GM19455 (cell line): ENCODE data around the gene LCN1.
"Not testable (repeated sequence)": the region's sequence is repeated elsewhere in the genome, so short reads cannot be mapped to it uniquely, and the experiment has no call there.

Experiments used
- ATAC-seq: cut with Tn5 transposase; IDR thresholded peaks from one replicate; pipeline ENCODE4 v1.9.1; 2021; ENCODE audit not compliant: unreplicated experiment

LCN1 gene

DNA sequence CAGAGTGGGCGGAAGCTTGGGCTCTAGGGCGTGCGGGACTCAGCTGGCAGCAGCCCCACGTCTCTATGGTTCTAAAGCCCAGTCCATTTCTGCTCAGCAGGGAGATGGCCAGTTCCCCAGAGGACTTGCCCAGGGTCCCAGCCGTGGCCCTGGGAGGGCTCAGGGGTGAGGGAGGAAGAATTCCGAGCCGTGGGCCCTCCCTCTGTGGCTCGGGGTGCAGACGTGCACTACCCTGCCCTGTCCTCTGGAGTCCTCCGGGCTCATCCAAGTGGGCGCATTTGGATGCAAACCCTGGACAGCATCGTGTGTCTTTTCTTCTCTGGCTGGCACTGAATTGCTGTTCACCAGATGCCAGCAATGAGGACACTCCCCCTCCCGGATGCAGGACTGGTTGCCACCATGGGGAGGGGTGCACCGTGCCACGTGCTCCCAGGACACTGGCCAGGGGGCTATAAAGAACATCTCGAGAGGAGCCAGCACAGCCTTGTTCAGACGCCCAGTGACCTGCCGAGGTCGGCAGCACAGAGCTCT, 24.5 kb downstream of the LCN1 start, which contains the start of gene OBP2A:
TSS of gene OBP2A (plus strand) at position 481 of the 531 bp plus-strand sequence. CDS start 55 bp downstream, outside the sequence.
- ATAC-seq, result not testable (repeated sequence)

DNA sequence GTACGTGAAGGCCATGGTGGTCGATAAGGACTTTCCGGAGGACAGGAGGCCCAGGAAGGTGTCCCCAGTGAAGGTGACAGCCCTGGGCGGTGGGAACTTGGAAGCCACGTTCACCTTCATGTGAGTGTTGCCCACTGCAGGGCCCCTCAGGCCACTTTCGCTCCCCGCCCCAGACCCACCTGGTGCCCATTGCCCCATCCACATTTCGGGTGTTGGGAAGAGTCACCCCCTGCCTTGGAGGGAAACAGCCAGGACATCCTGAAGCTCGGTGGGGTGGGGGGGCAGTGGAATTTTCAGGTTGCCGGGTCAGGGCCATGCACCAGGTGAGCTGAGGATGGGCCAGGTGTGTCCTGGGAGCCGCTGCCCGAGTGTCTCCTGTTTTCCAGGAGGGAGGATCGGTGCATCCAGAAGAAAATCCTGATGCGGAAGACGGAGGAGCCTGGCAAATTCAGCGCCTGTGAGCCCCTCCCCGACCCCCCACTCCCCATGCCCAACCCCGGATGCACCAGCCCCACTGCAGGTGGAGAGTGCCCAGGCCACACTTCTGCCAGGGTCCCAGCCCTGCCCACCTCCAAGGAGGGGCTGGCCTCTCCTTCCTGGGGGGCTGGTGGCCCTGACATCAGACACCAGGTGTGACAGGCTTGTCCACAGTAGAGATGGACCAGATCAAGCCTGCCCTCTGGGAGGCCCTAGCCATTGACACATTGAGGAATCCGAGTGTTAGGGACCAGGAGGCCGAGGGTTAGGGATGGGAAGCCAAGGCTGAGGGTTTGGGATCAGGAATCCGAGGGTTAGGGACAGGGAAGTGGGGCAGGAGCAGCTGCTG, 25.8 kb downstream of the LCN1 start:
- not testable (repeated sequence) for ATAC-seq

DNA sequence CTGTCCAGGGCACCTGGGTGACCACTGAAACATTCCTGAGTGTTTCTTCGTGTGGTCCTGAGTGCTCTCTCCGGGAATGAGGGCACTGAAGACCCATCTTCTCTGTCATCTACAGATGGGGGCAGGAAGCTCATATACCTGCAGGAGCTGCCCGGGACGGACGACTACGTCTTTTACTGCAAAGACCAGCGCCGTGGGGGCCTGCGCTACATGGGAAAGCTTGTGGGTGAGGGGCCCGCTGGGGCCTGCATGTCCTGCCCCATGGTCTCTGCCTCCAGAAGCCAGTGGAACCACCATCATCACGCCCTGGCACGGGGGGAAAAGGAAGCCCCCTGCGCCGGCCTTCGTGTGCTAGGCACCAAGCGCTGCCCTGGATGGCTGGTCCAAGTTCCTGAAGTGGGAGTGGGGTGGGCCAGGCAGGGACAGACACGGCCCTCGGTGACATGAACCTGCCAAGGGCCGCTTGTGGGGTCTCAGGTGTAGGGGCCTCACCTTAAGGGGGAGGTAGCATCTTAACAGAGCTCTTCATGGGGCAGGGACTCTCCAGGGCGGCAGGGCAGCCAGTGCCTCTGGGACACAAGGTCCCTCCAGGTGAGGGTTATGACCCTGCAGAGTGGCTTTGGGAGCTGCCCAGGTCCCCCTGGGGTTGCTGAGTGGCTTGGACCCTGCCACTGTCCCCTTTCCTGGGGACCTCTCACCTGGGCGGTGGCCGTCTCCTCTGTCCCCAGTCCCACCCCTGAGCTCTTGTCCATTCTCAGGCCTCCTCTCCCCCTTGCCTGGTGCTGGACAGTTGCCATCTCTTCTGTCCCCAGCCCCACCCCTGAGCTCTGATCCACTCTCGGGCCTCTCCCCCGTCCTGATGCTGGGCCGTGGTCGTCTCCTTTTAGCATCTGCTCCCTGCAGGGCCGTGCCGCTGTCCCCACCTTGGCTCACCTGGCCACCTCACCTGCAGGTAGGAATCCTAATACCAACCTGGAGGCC, 26.8 kb downstream of the LCN1 start:
- no peak for ATAC-seq

DNA sequence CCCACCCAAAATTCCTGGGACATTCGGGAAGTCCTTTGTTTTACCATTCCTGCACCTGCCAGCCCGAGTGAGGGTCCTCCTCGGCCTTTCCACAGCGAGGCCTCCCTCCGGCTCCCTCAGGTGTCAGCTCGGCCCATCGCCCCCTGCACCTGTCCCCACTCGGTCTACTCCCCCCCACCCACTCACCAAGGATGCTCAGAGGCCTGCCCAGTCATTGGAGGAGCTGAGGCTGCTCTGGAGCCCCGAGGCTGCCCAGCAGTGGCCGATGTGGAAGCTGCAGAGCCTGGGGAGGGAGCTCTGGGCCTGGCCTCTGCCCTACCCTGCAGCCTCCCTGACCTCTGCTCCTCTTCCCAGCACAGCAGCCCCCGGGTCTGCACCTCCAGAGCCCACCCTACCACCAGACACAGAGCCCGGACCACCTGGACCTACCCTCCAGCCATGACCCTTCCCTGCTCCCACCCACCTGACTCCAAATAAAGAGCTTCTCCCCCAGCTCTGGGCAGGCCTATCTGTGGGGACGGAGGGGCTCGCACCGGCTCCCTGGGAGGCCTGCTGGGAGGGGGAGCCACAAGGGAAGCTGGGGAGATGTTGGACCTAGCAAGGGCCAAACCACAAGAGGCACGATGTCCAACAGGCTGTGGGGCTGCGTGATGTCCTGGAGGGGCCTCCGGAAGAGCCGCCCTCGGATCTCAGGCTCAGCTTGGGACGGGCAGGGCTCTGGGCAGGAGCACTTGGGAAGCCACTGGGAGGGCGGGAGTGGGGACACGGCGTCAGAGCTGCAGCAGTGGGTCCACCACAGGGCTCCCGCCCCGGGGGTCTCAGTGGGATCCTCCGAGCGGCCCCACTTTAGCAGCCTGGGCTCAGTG, 28.5 kb downstream of the LCN1 start:
- ATAC-seq, result not testable (repeated sequence)

DNA sequence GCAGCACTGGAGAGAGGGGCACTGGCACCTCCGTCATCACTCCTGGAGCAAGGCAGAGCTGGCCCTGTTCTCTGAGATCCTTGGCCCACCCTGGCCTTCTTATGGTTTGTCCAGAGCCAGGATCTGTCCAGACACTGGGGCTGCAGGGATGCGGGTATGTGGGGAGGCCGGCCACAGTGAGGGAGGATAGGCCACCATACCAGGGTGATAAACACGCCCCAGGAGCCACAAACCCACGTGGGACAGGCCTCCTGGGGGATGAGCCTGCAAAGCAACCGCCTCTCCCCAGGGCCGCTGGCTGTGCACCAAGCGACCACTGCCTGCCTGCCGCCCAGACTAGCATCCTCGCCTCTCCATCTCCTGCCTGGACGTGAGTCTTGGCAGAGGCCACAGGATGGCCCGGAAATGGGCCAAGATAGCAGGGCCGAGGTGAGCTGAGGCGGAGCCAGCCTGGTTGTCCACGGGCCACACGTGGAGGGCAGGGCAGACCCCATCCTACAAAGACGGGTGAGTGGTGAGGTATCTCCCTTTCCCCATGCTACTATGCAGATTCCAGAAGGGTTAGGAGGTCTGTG, 29.2 kb downstream of the LCN1 start:
- no peak for ATAC-seq

DNA sequence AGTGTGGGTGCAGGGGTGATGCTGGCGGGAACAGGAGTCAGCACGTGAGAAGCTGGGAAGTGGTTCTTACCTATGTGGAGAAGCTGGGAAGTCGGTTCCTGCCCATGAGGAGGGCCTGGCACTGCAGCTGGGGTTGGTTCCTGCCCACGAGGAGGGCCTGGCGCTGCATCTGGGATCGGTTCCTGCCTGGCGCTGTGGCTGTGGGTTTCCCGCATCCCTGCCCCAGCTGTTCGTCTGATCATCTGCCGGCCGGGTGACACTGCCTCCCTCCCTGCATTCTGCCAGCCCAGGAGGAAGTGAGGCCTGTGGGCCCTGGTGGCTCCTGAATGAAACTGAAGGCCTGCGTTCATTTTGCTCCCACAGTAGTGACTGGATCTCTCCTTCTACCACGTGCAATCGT, 29.8 kb downstream of the LCN1 start:
- ATAC-seq, result no peak

DNA sequence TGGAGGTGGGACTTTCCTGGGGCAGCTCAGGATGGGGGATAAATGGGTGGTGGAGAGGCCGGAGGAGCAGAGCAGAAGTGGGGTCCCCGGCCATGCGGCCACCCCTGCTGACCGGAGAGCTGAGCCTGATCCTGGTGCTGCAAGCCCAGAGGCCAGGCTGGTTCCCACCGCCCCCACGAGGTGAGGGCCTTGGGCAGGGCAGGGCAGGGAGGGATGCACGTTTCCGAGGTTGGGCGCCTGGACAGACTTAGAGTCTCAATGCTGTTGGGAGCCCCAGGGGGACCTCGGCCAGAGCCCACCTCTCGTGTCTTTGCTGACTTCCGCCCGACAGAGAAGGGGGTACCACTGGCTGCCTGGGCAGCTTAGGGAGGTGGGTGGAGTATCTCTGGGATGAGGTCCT, 30.2 kb downstream of the LCN1 start:
- ATAC-seq, result no peak

DNA sequence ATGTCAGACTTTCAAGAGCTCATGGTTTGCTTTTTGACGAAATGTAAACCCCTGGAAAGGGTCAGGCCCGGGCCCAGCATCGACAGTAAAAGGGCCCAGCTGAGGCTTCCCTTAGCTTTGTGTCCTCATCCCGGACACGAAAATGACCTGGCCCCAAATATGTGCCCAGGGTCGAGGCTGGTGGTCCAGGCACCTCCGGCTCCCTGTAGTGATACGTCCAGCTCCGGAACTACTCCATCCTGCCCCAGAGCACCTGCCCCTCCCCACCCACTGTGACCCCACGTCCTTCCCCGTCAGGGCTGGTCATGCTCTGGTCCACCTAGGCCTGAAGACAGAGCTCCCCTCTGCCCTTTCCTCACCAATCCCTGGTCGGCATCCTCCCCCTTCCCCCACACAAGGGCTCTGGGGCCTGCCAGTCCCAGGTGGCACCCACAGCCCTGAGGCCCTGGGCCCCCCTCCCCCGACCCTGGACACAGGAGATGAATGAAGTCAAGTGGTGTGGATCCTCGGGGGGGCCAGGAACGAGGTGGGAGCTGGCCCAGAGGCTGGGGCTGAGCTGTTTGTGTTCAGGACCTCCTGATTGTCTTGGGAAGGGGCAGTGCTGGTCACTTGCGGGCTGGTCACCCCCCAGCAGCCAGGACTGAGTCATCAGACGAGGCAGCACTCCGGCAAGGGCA, 30.9 kb downstream of the LCN1 start:
- no peak for ATAC-seq

DNA sequence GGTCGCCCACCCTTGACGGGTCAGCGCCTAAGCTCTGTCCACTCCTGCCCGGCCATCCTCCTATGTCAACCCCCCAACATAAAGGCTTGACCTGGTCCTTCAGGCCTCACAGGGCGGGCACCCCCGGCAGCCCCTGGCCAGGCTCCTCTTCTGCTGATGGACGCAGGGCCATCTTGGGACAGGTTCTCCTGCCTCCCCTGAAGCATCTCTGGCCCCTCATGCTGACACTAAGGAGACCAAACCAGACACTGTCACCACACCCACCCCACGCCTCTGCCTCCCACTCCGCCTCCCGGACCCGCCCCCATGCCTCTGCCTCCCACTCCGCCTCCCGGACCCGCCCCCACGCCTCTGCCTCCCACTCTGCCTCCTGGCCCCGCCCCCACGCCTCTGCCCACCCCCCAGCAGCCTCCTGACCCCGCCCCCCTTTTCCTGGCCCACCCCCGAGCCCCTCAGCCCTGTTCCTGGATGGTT, 31.5 kb downstream of the LCN1 start:
- ATAC-seq, result no peak

DNA sequence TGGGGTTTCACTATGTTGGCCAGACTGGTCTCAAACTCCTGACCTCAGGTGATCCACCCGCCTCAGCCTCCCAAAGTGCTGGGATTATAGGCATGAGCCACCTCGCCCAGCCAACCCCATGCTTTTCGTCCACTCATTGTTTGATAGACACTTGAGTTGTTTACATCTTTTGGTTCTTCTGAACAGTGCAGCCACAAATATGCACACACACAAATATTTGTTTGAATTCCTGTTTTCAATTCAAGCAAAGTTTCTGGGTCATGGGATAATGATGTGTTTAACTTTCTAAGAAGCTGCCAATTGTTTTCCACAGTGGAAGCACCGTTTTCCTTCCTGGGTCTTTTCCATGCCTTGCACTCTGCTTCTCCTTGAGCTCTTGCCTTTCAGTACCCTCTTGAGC, 33.5 kb downstream of the LCN1 start:
- ATAC-seq, result no peak

DNA sequence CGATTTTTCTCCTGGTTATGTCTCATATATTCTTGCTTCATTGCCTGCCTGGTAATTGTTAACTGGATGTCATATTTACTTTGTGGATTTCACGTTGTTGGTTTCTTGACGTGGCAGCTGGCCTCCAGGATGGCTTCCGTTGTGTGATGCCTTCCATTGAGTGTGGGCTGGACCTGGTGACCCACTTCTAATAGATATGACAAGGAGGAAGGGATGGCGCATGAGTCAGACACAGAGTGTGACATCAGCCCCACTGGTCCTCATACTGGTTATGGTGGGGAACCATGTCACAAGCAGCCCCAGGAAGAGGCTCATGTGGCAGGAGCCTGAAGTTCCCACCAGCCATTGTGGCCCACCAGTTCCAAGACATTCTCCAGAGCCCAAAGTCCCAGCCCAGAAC, 34.0 kb downstream of the LCN1 start:
- ATAC-seq, result no peak

DNA sequence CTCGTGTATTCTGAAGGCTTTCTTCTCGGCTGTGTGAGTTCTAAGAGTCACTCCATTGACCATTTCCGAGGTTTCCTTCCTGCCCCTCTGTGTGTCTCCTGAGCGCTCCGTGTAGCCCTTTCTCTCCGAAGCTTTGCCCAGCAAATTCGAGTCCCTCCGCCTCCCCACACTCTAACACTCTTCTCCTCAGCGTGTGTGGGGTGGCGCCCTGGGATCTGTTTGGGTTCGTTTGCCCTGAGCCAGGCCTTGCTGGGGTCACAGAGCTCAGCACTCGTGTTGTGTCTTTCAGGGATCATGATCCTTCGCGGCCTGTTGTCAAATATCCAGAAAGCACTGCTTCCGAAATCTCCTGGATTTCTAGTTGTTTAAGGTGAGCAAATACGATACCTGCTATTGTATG, 34.7 kb downstream of the LCN1 start:
- ATAC-seq, result no peak

DNA sequence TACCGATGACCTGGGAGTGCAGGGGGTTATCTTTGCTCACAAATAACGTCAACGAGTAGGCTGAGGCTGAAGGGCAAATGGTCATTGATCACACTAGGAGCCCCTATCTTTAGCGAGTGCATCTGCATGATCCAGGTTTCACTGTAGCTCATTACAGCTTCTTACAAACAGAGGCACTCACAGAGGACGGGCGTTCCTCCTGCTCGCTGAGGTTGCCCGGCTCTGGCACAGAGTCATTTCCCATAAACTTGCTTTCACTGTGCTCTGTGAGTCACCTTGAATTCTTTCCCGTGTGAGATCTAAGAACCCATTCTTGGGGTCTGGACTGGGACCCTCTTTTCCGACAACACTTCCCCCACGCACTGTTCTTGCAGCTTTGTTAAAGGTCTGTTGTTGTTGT, 38.4 kb downstream of the LCN1 start:
- no peak for ATAC-seq

DNA sequence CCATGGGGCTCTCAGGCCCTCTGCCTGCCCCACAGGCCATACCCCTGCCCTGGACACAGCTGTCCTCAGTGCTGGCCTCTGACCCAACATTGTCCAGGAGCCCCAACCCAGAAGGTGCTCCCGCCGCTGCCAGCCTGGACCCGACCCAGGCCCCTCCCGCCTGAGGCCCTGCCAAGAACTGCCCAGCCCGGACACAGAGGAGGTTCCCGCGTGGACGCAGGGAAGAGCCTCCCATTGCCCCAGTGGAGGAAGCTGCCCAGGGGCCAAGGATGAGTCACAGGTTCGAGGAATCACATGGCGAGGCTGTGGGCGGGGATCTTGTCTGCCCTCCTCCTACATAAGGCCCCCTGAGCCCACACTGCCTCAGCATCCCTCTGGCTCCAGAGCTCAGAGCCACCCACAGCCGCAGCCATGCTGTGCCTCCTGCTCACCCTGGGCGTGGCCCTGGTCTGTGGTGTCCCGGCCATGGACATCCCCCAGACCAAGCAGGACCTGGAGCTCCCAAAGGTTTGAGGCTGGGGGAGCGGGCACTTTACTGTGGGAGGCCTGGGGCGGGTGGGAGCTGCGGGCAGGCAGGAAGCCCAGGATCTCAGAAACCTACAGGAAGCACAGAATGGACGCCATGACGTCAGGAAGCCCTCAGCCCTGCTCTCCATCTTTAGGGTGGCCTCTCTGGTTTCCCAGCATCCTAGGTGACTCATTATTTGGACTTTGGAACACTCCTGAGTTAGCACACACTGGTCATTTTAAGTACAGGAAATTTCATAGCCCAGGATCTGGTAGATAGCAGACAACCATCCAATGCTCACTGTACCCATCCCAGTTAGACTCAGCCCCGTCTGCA, 40.4 kb downstream of the LCN1 start, which contains the start of gene PAEP:
TSS of gene PAEP (plus strand) at position 366 of the 844 bp plus-strand sequence.
- no peak for ATAC-seq

DNA sequence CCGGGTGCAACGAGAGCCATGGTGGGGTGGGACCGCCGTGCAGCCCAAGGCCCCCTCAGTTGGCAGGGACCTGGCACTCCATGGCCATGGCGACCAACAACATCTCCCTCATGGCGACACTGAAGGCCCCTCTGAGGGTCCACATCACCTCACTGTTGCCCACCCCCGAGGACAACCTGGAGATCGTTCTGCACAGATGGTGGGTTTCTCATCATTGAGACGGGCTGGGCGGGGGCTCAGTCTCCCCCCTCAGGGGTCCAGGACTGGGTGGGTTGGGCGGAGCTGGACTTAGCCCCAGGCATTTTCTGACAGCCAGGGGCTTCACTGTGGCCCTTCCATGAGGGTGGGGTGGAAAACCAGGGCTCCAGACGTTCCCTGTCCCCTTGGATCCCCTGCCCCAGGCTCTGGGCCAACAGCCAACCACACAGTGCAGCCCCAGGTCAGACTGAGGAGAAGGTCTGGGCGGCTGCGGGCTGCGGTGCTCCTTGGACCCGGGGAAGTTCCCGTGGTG, 41.0 kb downstream of the LCN1 start:
- no peak for ATAC-seq

DNA sequence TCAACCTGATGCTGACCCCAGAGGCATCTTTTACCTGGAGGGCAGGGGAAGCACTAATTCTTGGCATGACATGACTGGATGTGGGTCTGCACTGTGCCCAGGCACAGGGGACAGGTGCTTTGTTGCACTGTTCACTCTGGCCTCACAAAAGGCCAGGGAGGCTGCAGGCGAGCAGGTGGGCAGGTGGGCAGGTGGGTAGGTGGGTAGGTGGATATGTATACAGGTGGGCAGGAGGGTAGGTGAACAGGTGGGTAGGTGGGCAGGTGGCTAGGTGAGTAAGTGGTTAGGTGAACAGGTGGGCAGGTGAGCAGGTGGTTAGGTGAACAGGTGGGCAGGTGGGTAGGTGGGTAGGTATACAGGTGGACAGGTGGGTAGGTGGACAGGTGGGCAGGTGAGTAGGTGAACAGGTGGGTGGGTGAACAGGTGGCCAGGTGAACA, 41.8 kb downstream of the LCN1 start:
- no peak for ATAC-seq

DNA sequence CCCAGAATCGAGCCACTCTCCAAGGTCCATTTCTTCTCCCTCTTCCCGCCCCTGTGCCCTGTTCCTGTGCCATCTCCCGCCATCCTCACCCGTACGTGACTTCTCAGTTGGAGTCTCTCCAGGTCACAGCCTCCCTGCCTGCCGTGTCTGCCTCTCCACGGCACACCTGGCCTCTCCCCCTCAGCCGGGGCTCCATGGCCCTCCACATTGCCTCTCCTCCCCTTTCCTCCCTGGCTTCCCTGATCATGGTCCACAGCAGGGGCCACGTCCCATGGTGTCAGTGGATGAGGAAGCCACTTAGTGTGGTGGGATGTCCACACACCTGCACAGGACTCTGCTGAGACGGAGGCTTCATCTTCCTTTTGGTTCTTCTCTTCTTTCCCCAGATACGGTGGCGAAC, 42.6 kb downstream of the LCN1 start:
- no peak for ATAC-seq

DNA sequence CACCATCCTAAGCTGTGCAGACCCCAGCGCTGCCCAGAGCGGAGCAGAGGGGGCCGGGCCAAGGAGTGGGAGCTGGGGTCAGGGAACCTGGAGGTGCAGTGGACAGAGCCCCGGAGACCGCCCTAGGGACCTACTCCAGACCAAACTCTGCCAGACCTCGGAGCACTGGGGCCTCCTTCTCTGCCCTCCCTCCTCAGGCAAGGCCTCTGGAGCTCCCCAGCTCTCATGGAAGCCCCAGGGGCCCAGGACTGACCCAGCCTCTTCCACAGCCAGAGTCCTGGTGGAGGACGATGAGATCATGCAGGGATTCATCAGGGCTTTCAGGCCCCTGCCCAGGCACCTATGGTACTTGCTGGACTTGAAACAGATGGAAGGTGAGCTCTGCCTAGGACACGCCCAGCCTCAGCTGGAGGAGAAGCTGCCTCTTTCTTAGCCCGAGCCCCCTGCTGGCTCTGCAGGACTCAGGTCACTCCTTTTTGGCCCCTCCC, 43.9 kb downstream of the LCN1 start:
- ATAC-seq, result no peak
